Neural progenitor cell (in vitro differentiated cells): ENCODE data around the gene ACOT7.

Source experiments
- EZH2 ChIP-seq: fragments of 200-600 bp; sonication (generic); IDR thresholded peaks from 2 replicates; pipeline ENCODE4 v1.6.1; 2017; ENCODE audit warnings: antibody characterized with exemption, mild to moderate bottlenecking, moderate library complexity
- TF ChIP-seq, protein P1 (sequence below): fragments of 200-600 bp; sonication (generic); IDR thresholded peaks from 2 replicates; pipeline ENCODE4 v1.5.1; 2017; ENCODE audit warnings: antibody characterized with exemption, mild to moderate bottlenecking

DNA sequence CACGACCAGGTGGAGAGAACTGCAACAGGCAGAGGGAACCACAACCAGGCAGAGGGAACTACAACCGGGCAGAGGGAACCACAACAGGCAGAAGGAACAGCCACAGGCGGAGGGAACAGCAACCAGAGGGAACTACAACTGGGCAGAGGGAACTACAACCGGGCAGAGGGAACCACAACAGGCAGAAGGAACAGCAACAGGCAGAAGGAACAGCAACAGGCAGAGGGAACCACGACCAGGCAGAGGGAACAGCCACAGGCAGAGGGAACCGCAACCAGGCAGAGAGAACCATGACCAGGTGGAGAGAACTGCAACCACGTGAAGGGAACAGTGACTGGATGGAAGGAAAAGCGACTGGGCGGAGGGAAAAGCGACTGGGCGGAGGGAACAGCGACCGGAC lies 85.1 kb downstream of the ACOT7 start:
- TF ChIP-seq, protein P1, sequence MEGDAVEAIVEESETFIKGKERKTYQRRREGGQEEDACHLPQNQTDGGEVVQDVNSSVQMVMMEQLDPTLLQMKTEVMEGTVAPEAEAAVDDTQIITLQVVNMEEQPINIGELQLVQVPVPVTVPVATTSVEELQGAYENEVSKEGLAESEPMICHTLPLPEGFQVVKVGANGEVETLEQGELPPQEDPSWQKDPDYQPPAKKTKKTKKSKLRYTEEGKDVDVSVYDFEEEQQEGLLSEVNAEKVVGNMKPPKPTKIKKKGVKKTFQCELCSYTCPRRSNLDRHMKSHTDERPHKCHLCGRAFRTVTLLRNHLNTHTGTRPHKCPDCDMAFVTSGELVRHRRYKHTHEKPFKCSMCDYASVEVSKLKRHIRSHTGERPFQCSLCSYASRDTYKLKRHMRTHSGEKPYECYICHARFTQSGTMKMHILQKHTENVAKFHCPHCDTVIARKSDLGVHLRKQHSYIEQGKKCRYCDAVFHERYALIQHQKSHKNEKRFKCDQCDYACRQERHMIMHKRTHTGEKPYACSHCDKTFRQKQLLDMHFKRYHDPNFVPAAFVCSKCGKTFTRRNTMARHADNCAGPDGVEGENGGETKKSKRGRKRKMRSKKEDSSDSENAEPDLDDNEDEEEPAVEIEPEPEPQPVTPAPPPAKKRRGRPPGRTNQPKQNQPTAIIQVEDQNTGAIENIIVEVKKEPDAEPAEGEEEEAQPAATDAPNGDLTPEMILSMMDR, result no peak
- TF ChIP-seq EZH2, result no peak
